GM19099 (cell line): ENCODE data around the gene ADAMTS17.

Source experiments
- POLR2A ChIP-seq: IDR thresholded peaks from 3 replicates; pipeline ENCODE4 v1.6.1; 2011; ENCODE audit warnings: low read depth; ENCODE audit not compliant: insufficient read length; ENCODE audit errors: extremely low read depth

Gene ADAMTS17

GRCh38 chr15:99956022-99956775, 385.6 kb downstream of the ADAMTS17 start:
- no peak for TF ChIP-seq POLR2A

- no peak for TF ChIP-seq POLR2A
Observed at GRCh38 chr15:99955532-99955931, 386.2 kb downstream of the ADAMTS17 start.

GRCh38 chr15:99955181-99955525, 386.6 kb downstream of the ADAMTS17 start:
- TF ChIP-seq POLR2A = no peak

GRCh38 chr15:99954361-99955180, 387.2 kb downstream of the ADAMTS17 start:
- no peak for TF ChIP-seq POLR2A

- TF ChIP-seq POLR2A = no peak
Observed at GRCh38 chr15:99953886-99954285, 387.9 kb downstream of the ADAMTS17 start.

GRCh38 chr15:99951511-99951910, 390.3 kb downstream of the ADAMTS17 start:
- no peak for TF ChIP-seq POLR2A

GRCh38 chr15:99944131-99944530, 397.6 kb downstream of the ADAMTS17 start:
- no peak for TF ChIP-seq POLR2A

- no peak for TF ChIP-seq POLR2A
Observed at GRCh38 chr15:99943466-99943865, 398.3 kb downstream of the ADAMTS17 start.

GRCh38 chr15:99932676-99933402, 408.9 kb downstream of the ADAMTS17 start:
- TF ChIP-seq POLR2A = no peak

- TF ChIP-seq POLR2A = no peak
Observed at GRCh38 chr15:99931703-99932603, 409.8 kb downstream of the ADAMTS17 start.

GRCh38 chr15:99930696-99931095, 411.1 kb downstream of the ADAMTS17 start:
- TF ChIP-seq POLR2A = no peak

GRCh38 chr15:99929266-99929665, 412.5 kb downstream of the ADAMTS17 start:
- TF ChIP-seq POLR2A = no peak

- no peak for TF ChIP-seq POLR2A
Observed at GRCh38 chr15:99928429-99928981, 413.3 kb downstream of the ADAMTS17 start.
